ENCODE measurements around the gene CCDC24. TPM values are rescaled to one million over a fixed set of nuclear protein-coding genes. Genes with fewer than 3 reads are reported as not detected.

The CCDC24 gene
- total RNA-seq, 1 donor from 2014 or later, result 3.3 TPM

DNA sequence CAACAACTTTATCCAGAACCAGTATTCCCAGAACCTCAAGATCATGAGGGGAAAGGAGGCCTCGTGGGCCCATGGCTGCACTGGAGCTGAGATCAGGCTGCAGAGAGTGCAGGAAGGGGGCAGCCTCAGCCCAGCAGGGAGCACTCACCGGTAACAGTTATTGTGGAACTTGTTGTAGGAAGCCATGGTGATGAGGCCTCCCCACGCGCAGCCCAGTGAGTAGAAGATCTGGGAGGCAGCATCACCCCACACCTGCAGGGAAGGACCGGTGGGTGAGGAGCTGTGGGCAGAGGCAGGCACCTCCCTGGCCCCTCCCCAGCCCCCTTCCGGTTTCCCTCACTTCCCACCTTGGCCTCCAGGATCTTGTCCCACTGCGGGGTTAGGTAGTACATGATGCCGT, 10.8 kb downstream of the CCDC24 start:
- Histone ChIP-seq H3K9ac (no peak overlapping the region), H3K4me3 (no peak overlapping the region), H3K4me2 (no peak overlapping the region), H4K20me1 (ENCODE audit: low read depth) (peaks cover under 1% of the 10 kb centered on the region), H3K36me3 (no peaks in the 10 kb centered on the region), H3K4me1 (no peaks in the 10 kb centered on the region), H3K79me2 (ENCODE audit: low read depth) (no peaks in the 10 kb centered on the region), H3K9me3 (ENCODE audit: low read depth) (no peaks in the 10 kb centered on the region), H3F3A (ENCODE audit: low read depth) (peaks cover 4% of the 10 kb centered on the region), H3K27ac (no peak overlapping the region), H3K27me3 (no peaks in the 10 kb centered on the region), H2AFZ (replicated peaks) (no peak overlapping the region)
- TF ChIP-seq EZH2 (IDR thresholded peaks at IDR 0.05) (no peak), EZH2phosphoT487 (IDR thresholded peaks at IDR 0.05) (no peak)
- TF ChIP-seq, protein P1, sequence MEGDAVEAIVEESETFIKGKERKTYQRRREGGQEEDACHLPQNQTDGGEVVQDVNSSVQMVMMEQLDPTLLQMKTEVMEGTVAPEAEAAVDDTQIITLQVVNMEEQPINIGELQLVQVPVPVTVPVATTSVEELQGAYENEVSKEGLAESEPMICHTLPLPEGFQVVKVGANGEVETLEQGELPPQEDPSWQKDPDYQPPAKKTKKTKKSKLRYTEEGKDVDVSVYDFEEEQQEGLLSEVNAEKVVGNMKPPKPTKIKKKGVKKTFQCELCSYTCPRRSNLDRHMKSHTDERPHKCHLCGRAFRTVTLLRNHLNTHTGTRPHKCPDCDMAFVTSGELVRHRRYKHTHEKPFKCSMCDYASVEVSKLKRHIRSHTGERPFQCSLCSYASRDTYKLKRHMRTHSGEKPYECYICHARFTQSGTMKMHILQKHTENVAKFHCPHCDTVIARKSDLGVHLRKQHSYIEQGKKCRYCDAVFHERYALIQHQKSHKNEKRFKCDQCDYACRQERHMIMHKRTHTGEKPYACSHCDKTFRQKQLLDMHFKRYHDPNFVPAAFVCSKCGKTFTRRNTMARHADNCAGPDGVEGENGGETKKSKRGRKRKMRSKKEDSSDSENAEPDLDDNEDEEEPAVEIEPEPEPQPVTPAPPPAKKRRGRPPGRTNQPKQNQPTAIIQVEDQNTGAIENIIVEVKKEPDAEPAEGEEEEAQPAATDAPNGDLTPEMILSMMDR (IDR thresholded peaks at IDR 0.05), result no peak
- H3K4me1 Mint-ChIP-seq, result peaks cover 31% of the 10 kb centered on the region
- no peak overlapping the region for H3K4me3 Mint-ChIP-seq
- H3K36me3 Mint-ChIP-seq, result peaks cover 3% of the 10 kb centered on the region
- peaks cover 2% of the 10 kb centered on the region for H3K27me3 Mint-ChIP-seq (ENCODE audit: insufficient read depth, low read depth)
- no peak for DNase-seq (ENCODE audit: low spot score)
- no peak overlapping the region for H3K27ac Mint-ChIP-seq
- no peaks in the 10 kb centered on the region for H3K9me3 Mint-ChIP-seq

DNA sequence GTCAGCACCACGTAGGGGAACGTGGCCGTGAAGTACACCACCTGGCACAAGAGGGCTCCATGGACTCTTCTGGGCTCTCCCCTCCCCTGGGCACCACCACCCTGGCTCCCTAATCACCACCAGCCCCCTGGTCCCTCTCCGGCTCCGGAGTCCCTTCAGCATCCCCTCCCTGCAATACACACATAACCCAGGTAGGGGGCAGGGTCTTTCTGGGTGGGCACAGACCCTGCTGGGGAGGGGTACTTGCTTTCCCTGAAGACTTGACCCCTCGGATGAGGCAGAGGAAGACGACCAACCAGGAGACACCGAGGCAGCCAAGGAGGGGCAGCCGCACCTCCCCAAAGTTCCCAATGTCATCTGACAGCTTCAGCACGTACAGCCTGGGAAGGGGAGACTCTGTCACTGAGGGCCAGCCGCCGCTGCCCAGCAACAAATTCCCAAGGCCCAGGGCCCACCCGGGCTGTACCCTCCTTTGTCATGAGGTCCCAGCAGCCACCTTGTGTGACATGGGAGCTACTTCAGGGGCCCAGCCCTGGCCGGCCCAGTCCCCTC, 11.3 kb downstream of the CCDC24 start:
- peaks cover 4% of the 10 kb centered on the region for H3F3A ChIP-seq (ENCODE audit: low read depth)
- no peak overlapping the region for H3K4me3 ChIP-seq
- Mint-ChIP-seq H3K27ac (no peak overlapping the region), H3K27me3 (ENCODE audit: insufficient read depth, low read depth) (peaks cover 2% of the 10 kb centered on the region), H3K4me3 (no peak overlapping the region), H3K4me1 (peaks cover 26% of the 10 kb centered on the region), H3K9me3 (no peaks in the 10 kb centered on the region), H3K36me3 (peaks cover 3% of the 10 kb centered on the region)
- H3K9me3 ChIP-seq (ENCODE audit: low read depth), result no peaks in the 10 kb centered on the region
- H3K4me1 ChIP-seq, result no peaks in the 10 kb centered on the region
- H3K9ac ChIP-seq, result no peak overlapping the region
- H3K4me2 ChIP-seq, result no peak overlapping the region
- no peak overlapping the region for H2AFZ ChIP-seq (replicated peaks)
- DNase-seq (ENCODE audit: low spot score), result no peak
- TF ChIP-seq EZH2phosphoT487 (IDR thresholded peaks at IDR 0.05) (no peak), EZH2 (IDR thresholded peaks at IDR 0.05) (no peak)
- TF ChIP-seq, protein P1 (IDR thresholded peaks at IDR 0.05), result peak; percentile 45
- H3K79me2 ChIP-seq (ENCODE audit: low read depth), result no peaks in the 10 kb centered on the region
- no peaks in the 10 kb centered on the region for H3K27me3 ChIP-seq
- H3K36me3 ChIP-seq, result no peaks in the 10 kb centered on the region
- no peak overlapping the region for H3K27ac ChIP-seq
- H4K20me1 ChIP-seq (ENCODE audit: low read depth), result no peaks in the 10 kb centered on the region

DNA sequence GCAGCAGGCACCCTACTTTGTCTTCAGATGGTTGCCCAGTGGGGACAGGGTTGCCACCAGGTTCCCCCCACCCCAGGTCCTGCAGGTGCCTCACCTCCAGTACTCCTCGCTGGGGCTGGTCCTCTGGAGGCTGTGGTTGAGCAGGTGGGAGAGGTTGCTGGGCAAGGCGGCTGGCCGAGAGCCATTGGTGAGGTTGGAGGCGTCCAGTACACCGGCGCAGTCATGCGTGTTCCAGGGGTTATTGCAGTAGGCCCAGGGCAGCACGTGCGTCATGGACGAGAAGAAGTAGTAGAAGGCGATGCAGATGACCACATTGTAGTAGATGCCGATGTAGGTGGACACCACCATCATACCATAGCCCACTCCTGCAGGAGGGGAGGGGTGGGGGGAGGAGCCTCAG, 16.9 kb downstream of the CCDC24 start:
- Histone ChIP-seq H3K79me2 (ENCODE audit: low read depth) (no peaks in the 10 kb centered on the region), H3K4me2 (no peak overlapping the region), H3K9me3 (ENCODE audit: low read depth) (no peaks in the 10 kb centered on the region), H3K4me1 (no peaks in the 10 kb centered on the region), H3K27ac (no peak overlapping the region), H4K20me1 (ENCODE audit: low read depth) (no peaks in the 10 kb centered on the region), H3K27me3 (no peaks in the 10 kb centered on the region), H3F3A (ENCODE audit: low read depth) (peaks cover 4% of the 10 kb centered on the region), H2AFZ (replicated peaks) (no peak overlapping the region), H3K36me3 (no peaks in the 10 kb centered on the region), H3K4me3 (no peak overlapping the region), H3K9ac (no peak overlapping the region)
- Mint-ChIP-seq H3K27ac (no peak overlapping the region), H3K4me3 (no peak overlapping the region), H3K27me3 (ENCODE audit: insufficient read depth, low read depth) (peaks cover 2% of the 10 kb centered on the region), H3K9me3 (no peaks in the 10 kb centered on the region), H3K4me1 (peaks cover 13% of the 10 kb centered on the region), H3K36me3 (peaks cover 4% of the 10 kb centered on the region)
- no peak for TF ChIP-seq EZH2 (IDR thresholded peaks at IDR 0.05)
- no peak for TF ChIP-seq EZH2phosphoT487 (IDR thresholded peaks at IDR 0.05)
- TF ChIP-seq, protein P1 (IDR thresholded peaks at IDR 0.05), result no peak
- DNase-seq (ENCODE audit: low spot score), result no peak
